Memory B cell (primary cell): ENCODE measurements around the gene HS1BP3.

ENCODE experiments used
- ATAC-seq: fragments of 150-1000 bp; cut with Tn5 transposase; 2 replicates; pipeline ENCODE4 v1.10.0; 2021; ENCODE audit warnings: low read depth, mild to moderate bottlenecking, moderate library complexity
- DNase-seq, 2 donors: peaks; one replicate each; pipeline ENCODE4 v3.0.0; 2022; ENCODE audit warnings: low spot score in 2 of 2
- H3K27ac Mint-ChIP-seq: one replicate; pipeline ENCODE4 v1.8.0; 2022; ENCODE audit warnings: mild to moderate bottlenecking, moderate library complexity, mixed read lengths
- H3K27me3 Mint-ChIP-seq: one replicate; pipeline ENCODE4 v1.8.0; 2022; ENCODE audit warnings: mixed read lengths
- H3K36me3 Mint-ChIP-seq: one replicate; pipeline ENCODE4 v1.8.0; 2022; ENCODE audit warnings: mild to moderate bottlenecking, mixed read lengths
- H3K4me1 Mint-ChIP-seq: one replicate; pipeline ENCODE4 v1.8.0; 2022; ENCODE audit warnings: mixed read lengths
- H3K4me3 Mint-ChIP-seq: one replicate; pipeline ENCODE4 v1.8.0; 2022; ENCODE audit warnings: mild to moderate bottlenecking, moderate library complexity, mixed read lengths
- H3K9me3 Mint-ChIP-seq: one replicate; pipeline ENCODE4 v1.8.0; 2022; ENCODE audit warnings: mixed read lengths

Gene HS1BP3

GRCh38 chr2:20599861-20600461 is 50.9 kb downstream of the HS1BP3 start:
- H3K4me3 Mint-ChIP-seq = no peak overlapping the region
- H3K27me3 Mint-ChIP-seq = peaks cover 2% of the 10 kb centered on the region
- H3K36me3 Mint-ChIP-seq = peaks cover 2% of the 10 kb centered on the region
- H3K4me1 Mint-ChIP-seq = peaks cover 15% of the 10 kb centered on the region
- ATAC-seq (no peak), DNase-seq (no peak)
- H3K27ac Mint-ChIP-seq = no peak overlapping the region
- H3K9me3 Mint-ChIP-seq = peaks cover 2% of the 10 kb centered on the region

GRCh38 chr2:20599001-20599600 is 51.8 kb downstream of the HS1BP3 start:
- H3K36me3 Mint-ChIP-seq = peaks cover 3% of the 10 kb centered on the region
- H3K9me3 Mint-ChIP-seq = peaks cover 2% of the 10 kb centered on the region
- ATAC-seq (no peak), DNase-seq (no peak)
- no peak overlapping the region for H3K4me3 Mint-ChIP-seq
- peaks cover 19% of the 10 kb centered on the region for H3K4me1 Mint-ChIP-seq
- peaks cover 3% of the 10 kb centered on the region for H3K27me3 Mint-ChIP-seq
- no peak overlapping the region for H3K27ac Mint-ChIP-seq

GRCh38 chr2:20597860-20598183 is 53.1 kb downstream of the HS1BP3 start:
- DNase-seq (no peak), ATAC-seq (no peak)
- Mint-ChIP-seq H3K4me3 (no peak overlapping the region), H3K27ac (no peak overlapping the region), H3K9me3 (peaks cover 2% of the 10 kb centered on the region), H3K4me1 (peaks cover 25% of the 10 kb centered on the region), H3K36me3 (peaks cover 8% of the 10 kb centered on the region), H3K27me3 (peaks cover 11% of the 10 kb centered on the region)

GRCh38 chr2:20596973-20597859 is 53.7 kb downstream of the HS1BP3 start:
- H3K4me1 Mint-ChIP-seq = peaks cover 26% of the 10 kb centered on the region
- H3K27ac Mint-ChIP-seq = no peak overlapping the region
- no peak for DNase-seq
- H3K36me3 Mint-ChIP-seq = peaks cover 9% of the 10 kb centered on the region
- no peak for ATAC-seq
- peak overlapping the region; percentile 14 for H3K4me3 Mint-ChIP-seq
- peaks cover 14% of the 10 kb centered on the region for H3K27me3 Mint-ChIP-seq
- peaks cover 2% of the 10 kb centered on the region for H3K9me3 Mint-ChIP-seq

- H3K36me3 Mint-ChIP-seq = peaks cover 8% of the 10 kb centered on the region
- DNase-seq = no peak
- H3K27ac Mint-ChIP-seq = peak overlapping the region; percentile 25
- H3K4me3 Mint-ChIP-seq = peak overlapping the region; percentile 63
- H3K27me3 Mint-ChIP-seq = peaks cover 15% of the 10 kb centered on the region
- H3K9me3 Mint-ChIP-seq = no peaks in the 10 kb centered on the region
- H3K4me1 Mint-ChIP-seq = peaks cover 28% of the 10 kb centered on the region
- no peak for ATAC-seq
These were observed 54.5 kb downstream of the HS1BP3 start for GRCh38 chr2:20596193-20596972.

GRCh38 chr2:20595439-20596192 is 55.3 kb downstream of the HS1BP3 start:
- H3K4me3 Mint-ChIP-seq = peak overlapping the region; percentile 63
- H3K27me3 Mint-ChIP-seq = peaks cover 15% of the 10 kb centered on the region
- peaks cover 28% of the 10 kb centered on the region for H3K4me1 Mint-ChIP-seq
- no peaks in the 10 kb centered on the region for H3K9me3 Mint-ChIP-seq
- H3K36me3 Mint-ChIP-seq = peaks cover 8% of the 10 kb centered on the region
- peak overlapping the region; percentile 25 for H3K27ac Mint-ChIP-seq
- ATAC-seq (peak; percentile 91), DNase-seq (peak; percentile 15 to 28)

GRCh38 chr2:20594957-20595356 is 55.9 kb downstream of the HS1BP3 start:
- no peaks in the 10 kb centered on the region for H3K9me3 Mint-ChIP-seq
- H3K36me3 Mint-ChIP-seq = peaks cover 8% of the 10 kb centered on the region
- DNase-seq (no peak), ATAC-seq (no peak)
- H3K4me1 Mint-ChIP-seq = peaks cover 28% of the 10 kb centered on the region
- peaks cover 17% of the 10 kb centered on the region for H3K27me3 Mint-ChIP-seq
- H3K27ac Mint-ChIP-seq = no peak overlapping the region
- H3K4me3 Mint-ChIP-seq = peak overlapping the region; percentile 50

- Mint-ChIP-seq H3K9me3 (no peaks in the 10 kb centered on the region), H3K36me3 (peaks cover 8% of the 10 kb centered on the region), H3K4me3 (peak overlapping the region; percentile 54), H3K27me3 (peaks cover 18% of the 10 kb centered on the region), H3K27ac (peak overlapping the region; percentile 82), H3K4me1 (peaks cover 28% of the 10 kb centered on the region)
- ATAC-seq = no peak
- DNase-seq = no peak
These were observed 56.7 kb downstream of the HS1BP3 start for GRCh38 chr2:20594048-20594750.

GRCh38 chr2:20593072-20594034 is 57.5 kb downstream of the HS1BP3 start:
- peaks cover 8% of the 10 kb centered on the region for H3K36me3 Mint-ChIP-seq
- H3K27ac Mint-ChIP-seq = peak overlapping the region; percentile 82
- peak overlapping the region; percentile 54 for H3K4me3 Mint-ChIP-seq
- peaks cover 21% of the 10 kb centered on the region for H3K27me3 Mint-ChIP-seq
- DNase-seq (no peak), ATAC-seq (no peak)
- no peaks in the 10 kb centered on the region for H3K9me3 Mint-ChIP-seq
- peaks cover 29% of the 10 kb centered on the region for H3K4me1 Mint-ChIP-seq

GRCh38 chr2:20592106-20593071 is 58.5 kb downstream of the HS1BP3 start:
- DNase-seq (no peak), ATAC-seq (no peak)
- H3K27me3 Mint-ChIP-seq = peaks cover 20% of the 10 kb centered on the region
- no peaks in the 10 kb centered on the region for H3K9me3 Mint-ChIP-seq
- peaks cover 30% of the 10 kb centered on the region for H3K4me1 Mint-ChIP-seq
- H3K4me3 Mint-ChIP-seq = no peak overlapping the region
- peaks cover 8% of the 10 kb centered on the region for H3K36me3 Mint-ChIP-seq
- no peak overlapping the region for H3K27ac Mint-ChIP-seq

- DNase-seq (no peak), ATAC-seq (no peak)
- Mint-ChIP-seq H3K27ac (no peak overlapping the region), H3K27me3 (peaks cover 24% of the 10 kb centered on the region), H3K4me3 (no peak overlapping the region), H3K9me3 (no peaks in the 10 kb centered on the region), H3K36me3 (peaks cover 8% of the 10 kb centered on the region), H3K4me1 (peaks cover 26% of the 10 kb centered on the region)
These were observed 60.0 kb downstream of the HS1BP3 start for GRCh38 chr2:20590704-20591515.
